ENCODE measurements around the gene TCF7. TPM values are rescaled to one million over a fixed set of nuclear protein-coding genes. Genes with fewer than 3 reads are reported as not detected.

Gene TCF7
- total and polyA plus RNA-seq, 2 donors (not counting 1 experiment from before 2014, with no cell fraction given) = 3.1 to 3.3 TPM

DNA sequence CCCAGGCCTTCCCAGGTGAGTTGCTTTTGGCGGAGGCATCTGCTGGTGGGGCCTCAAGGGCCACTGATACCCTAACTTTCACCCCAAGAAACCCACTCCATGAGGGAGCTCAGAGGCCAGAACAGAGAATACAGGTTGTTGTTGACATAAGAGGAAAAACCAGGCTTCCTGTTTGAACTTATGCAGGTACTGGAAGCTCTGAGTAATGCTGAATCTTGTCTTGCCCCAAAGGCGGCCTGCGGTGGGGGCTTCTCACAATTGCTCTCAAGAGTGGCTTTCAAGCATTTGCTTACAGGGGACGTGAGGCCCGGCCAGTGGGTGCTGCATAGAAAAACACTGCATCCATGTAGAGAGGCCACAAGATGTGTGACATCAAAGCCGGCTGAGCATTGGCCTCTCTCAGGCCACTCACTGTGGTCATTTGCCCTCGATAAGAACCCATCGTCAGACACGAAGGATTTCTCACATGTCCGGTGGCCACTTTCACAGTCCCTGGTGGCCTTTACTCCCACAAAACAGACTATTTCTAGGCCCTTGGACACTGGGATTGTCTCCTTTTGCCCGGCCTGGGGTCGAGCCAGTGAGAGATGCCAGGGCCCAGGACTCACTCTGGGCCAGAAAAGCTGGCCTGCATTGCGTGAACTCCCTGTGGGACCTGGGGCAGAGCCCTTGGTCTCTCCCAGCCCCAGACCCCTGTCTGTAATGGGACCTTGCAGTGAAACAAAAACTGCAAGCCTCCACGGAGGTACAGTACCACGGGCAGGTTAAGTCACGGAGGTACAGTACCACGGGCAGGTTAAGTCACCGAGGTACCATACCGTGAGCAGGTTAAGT is 34.5 kb upstream of the TCF7 start:
- H3K27ac ChIP-seq (ENCODE audit: insufficient read depth, low read length) = no peak overlapping the region
- no peak overlapping the region for H3K4me2 ChIP-seq (ENCODE audit: extremely low read depth, insufficient read depth, low read length)
- H3K79me2 ChIP-seq (ENCODE audit: control insufficient read depth, insufficient read depth, low read length) = no peaks in the 10 kb centered on the region
- no peaks in the 10 kb centered on the region for H3K36me3 ChIP-seq (ENCODE audit: control insufficient read depth, insufficient read depth, low read length)
- H2AFZ ChIP-seq (ENCODE audit: low read length) = no peak overlapping the region
- H3K9ac ChIP-seq (ENCODE audit: insufficient read depth, low read length) = no peak overlapping the region
- TF ChIP-seq EZH2 (IDR thresholded peaks at IDR 0.05; ENCODE audit: low read length, missing control alignments) = no peak
- no peak for TF ChIP-seq CTCF (conservative IDR thresholded peaks at IDR 0.05 in 1 of 2, IDR thresholded peaks at IDR 0.05 in 1 of 2; ENCODE audit: low read depth in 1 of 2, low read length in 2 of 2)
- DNase-seq (ENCODE audit: low read depth in 2 of 2) = no peak
- no peaks in the 10 kb centered on the region for H4K20me1 ChIP-seq (ENCODE audit: control insufficient read depth, extremely low read depth, insufficient read depth, low read length)
- H3K9me3 ChIP-seq (ENCODE audit: control insufficient read depth, insufficient read depth, low read depth, low read length) = no peaks in the 10 kb centered on the region
- H3K4me1 ChIP-seq (ENCODE audit: control insufficient read depth, extremely low read depth, insufficient read depth, low read length) = no peaks in the 10 kb centered on the region
- peaks cover 5% of the 10 kb centered on the region for H3K27me3 ChIP-seq (ENCODE audit: control insufficient read depth, insufficient read depth, low read length)
- no peak overlapping the region for H3K4me3 ChIP-seq (replicated peaks in 1 of 4; ENCODE audit: control extremely low read depth in 1 of 4, insufficient read depth in 1 of 4, low read depth in 3 of 4, low read length in 4 of 4)

- Histone ChIP-seq H3K27me3 (ENCODE audit: control insufficient read depth, insufficient read depth, low read length) (peaks cover 4% of the 10 kb centered on the region), H3K4me1 (ENCODE audit: control insufficient read depth, extremely low read depth, insufficient read depth, low read length) (no peaks in the 10 kb centered on the region)
Observed at GRCh38 chr5:134082264-134082992, 32.1 kb upstream of the TCF7 start.

More at GRCh38 chr5:134082264-134082992, 32.1 kb upstream of the TCF7 start:
- peak in 1 of 2 donors; percentile 52 for DNase-seq (ENCODE audit: low read depth in 2 of 2)
- Histone ChIP-seq H2AFZ (ENCODE audit: low read length) (no peak overlapping the region), H3K36me3 (ENCODE audit: control insufficient read depth, insufficient read depth, low read length) (no peaks in the 10 kb centered on the region), H3K9me3 (ENCODE audit: control insufficient read depth, insufficient read depth, low read depth, low read length) (no peaks in the 10 kb centered on the region), H3K79me2 (ENCODE audit: control insufficient read depth, insufficient read depth, low read length) (no peaks in the 10 kb centered on the region), H3K9ac (ENCODE audit: insufficient read depth, low read length) (no peak overlapping the region), H4K20me1 (ENCODE audit: control insufficient read depth, extremely low read depth, insufficient read depth, low read length) (no peaks in the 10 kb centered on the region), H3K27ac (ENCODE audit: insufficient read depth, low read length) (no peak overlapping the region), H3K4me2 (ENCODE audit: extremely low read depth, insufficient read depth, low read length) (no peak overlapping the region), H3K4me3 (replicated peaks in 1 of 4; ENCODE audit: control extremely low read depth in 1 of 4, insufficient read depth in 1 of 4, low read depth in 3 of 4, low read length in 4 of 4) (no peak overlapping the region)
- no peak for TF ChIP-seq EZH2 (IDR thresholded peaks at IDR 0.05; ENCODE audit: low read length, missing control alignments)
- TF ChIP-seq CTCF (conservative IDR thresholded peaks at IDR 0.05 in 1 of 2, IDR thresholded peaks at IDR 0.05 in 1 of 2; ENCODE audit: low read depth in 1 of 2, low read length in 2 of 2) = no peak

All from fibroblast of lung (primary cell).